Neural progenitor cell (in vitro differentiated cells): ENCODE results near the gene CACNA1C. TPM values are rescaled to one million over a fixed set of nuclear protein-coding genes. Genes with fewer than 3 reads are reported as not detected.

ENCODE experiments used
- DNase-seq: peaks from one replicate; pipeline ENCODE4 v3.0.0-alpha.2; 2016; ENCODE audit warnings: low spot score
- H2AFZ ChIP-seq: fragments of 200-600 bp; sonication (generic); replicated peaks from 2 replicates; pipeline ENCODE4 v1.6.1; 2016; ENCODE audit warnings: antibody characterized with exemption
- H3F3A ChIP-seq: fragments of 200-600 bp; sonication (generic); 2 replicates; pipeline ENCODE4 v1.6.1; 2016; ENCODE audit warnings: antibody characterized with exemption, low read depth
- H3K27ac ChIP-seq: fragments of 200-600 bp; sonication (generic); 2 replicates; pipeline ENCODE4 v1.5.1; 2016; ENCODE audit warnings: mild to moderate bottlenecking
- H3K27me3 ChIP-seq: fragments of 200-600 bp; sonication (generic); 2 replicates; pipeline ENCODE4 v1.6.1; 2016; ENCODE audit warnings: mild to moderate bottlenecking, moderate library complexity
- H3K36me3 ChIP-seq: fragments of 200-600 bp; sonication (generic); 2 replicates; pipeline ENCODE4 v1.5.1; 2016
- H3K4me1 ChIP-seq: fragments of 200-600 bp; sonication (generic); 2 replicates; pipeline ENCODE4 v1.6.1; 2016; ENCODE audit warnings: mixed run types
- H3K4me2 ChIP-seq: fragments of 200-600 bp; sonication (generic); 2 replicates; pipeline ENCODE4 v1.6.1; 2016
- H3K4me3 ChIP-seq: fragments of 200-600 bp; sonication (generic); 2 replicates; pipeline ENCODE4 v1.5.1; 2016
- H3K79me2 ChIP-seq: fragments of 200-600 bp; sonication (generic); 2 replicates; pipeline ENCODE4 v1.6.1; 2016; ENCODE audit warnings: low read depth
- H3K9ac ChIP-seq: fragments of 200-600 bp; sonication (generic); 2 replicates; pipeline ENCODE4 v1.6.1; 2016
- H3K9me3 ChIP-seq: fragments of 200-600 bp; sonication (generic); 2 replicates; pipeline ENCODE4 v1.5.1; 2016; ENCODE audit warnings: low read depth
- H4K20me1 ChIP-seq: fragments of 200-600 bp; sonication (generic); 2 replicates; pipeline ENCODE4 v1.6.1; 2016; ENCODE audit warnings: low read depth
- H3K27ac Mint-ChIP-seq: 3 replicates; pipeline ENCODE4 v1.8.0; 2021; ENCODE audit warnings: mixed read lengths
- H3K27me3 Mint-ChIP-seq: 2 replicates; pipeline ENCODE4 v1.8.0; 2022; ENCODE audit warnings: low read depth, mild to moderate bottlenecking, inconsistent platforms, moderate library complexity, mixed read lengths; ENCODE audit not compliant: insufficient read depth
- H3K36me3 Mint-ChIP-seq: 3 replicates; pipeline ENCODE4 v1.8.0; 2021; ENCODE audit warnings: mixed read lengths
- H3K4me1 Mint-ChIP-seq: 3 replicates; pipeline ENCODE4 v1.8.0; 2021; ENCODE audit warnings: mixed read lengths
- H3K4me3 Mint-ChIP-seq: 3 replicates; pipeline ENCODE4 v1.8.0; 2021; ENCODE audit warnings: mild to moderate bottlenecking, moderate library complexity, mixed read lengths
- H3K9me3 Mint-ChIP-seq: 3 replicates; pipeline ENCODE4 v1.8.0; 2020; ENCODE audit warnings: mixed read lengths
- CTCF ChIP-seq: fragments of 200-600 bp; sonication (generic); IDR thresholded peaks from 2 replicates; pipeline ENCODE4 v1.5.1; 2017; ENCODE audit warnings: antibody characterized with exemption, mild to moderate bottlenecking
- EZH2 ChIP-seq: fragments of 200-600 bp; sonication (generic); IDR thresholded peaks from 2 replicates; pipeline ENCODE4 v1.6.1; 2017; ENCODE audit warnings: antibody characterized with exemption, mild to moderate bottlenecking, moderate library complexity
- EZH2phosphoT487 ChIP-seq: fragments of 200-600 bp; sonication (generic); IDR thresholded peaks from 2 replicates; pipeline ENCODE4 v1.6.1; 2017; ENCODE audit warnings: antibody characterized with exemption
- total RNA-seq: library from RNA; depleted of rRNA; stranded (reverse); fragments of >200 nt; gene quantifications from 2 replicates; pipeline ENCODE4 v1.2.3, GENCODE V29; 2015; ENCODE audit warnings: low replicate concordance

The CACNA1C gene
- total RNA-seq, 1 donor from 2014 or later: 2.7 TPM

DNA sequence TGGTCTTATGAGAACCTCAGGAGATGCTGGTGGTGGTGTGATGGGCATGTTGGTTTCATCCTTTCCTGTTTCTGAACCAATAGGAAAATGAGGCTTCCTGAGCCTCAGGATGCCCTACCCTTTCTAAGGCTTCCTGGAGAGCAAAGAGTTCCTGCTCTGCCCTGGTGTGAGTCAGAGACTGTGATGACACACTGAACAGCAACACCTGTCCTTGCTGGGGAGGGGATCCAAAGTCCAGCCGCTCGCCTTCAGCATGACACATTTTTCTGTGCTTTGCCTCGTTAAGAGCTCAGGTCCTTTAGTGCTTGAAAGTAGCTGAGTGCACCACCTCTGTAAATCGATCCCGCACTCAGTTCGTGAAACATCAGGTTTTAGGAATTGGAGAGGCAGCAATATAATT is 116.0 kb downstream of the CACNA1C start:
- H3K4me1 ChIP-seq: peaks cover 20% of the 10 kb centered on the region
- H3K27me3 Mint-ChIP-seq: peaks cover 7% of the 10 kb centered on the region
- H3K36me3 ChIP-seq: no peaks in the 10 kb centered on the region
- peaks cover 32% of the 10 kb centered on the region for H3K4me1 Mint-ChIP-seq
- no peak overlapping the region for H2AFZ ChIP-seq
- TF ChIP-seq EZH2: no peak
- TF ChIP-seq EZH2phosphoT487: no peak
- no peak for TF ChIP-seq CTCF
- no peak overlapping the region for H3K27ac ChIP-seq
- no peak overlapping the region for H3K4me3 Mint-ChIP-seq
- H3K79me2 ChIP-seq: no peaks in the 10 kb centered on the region
- no peaks in the 10 kb centered on the region for H3K27me3 ChIP-seq
- H3K9me3 Mint-ChIP-seq: peaks cover 18% of the 10 kb centered on the region
- no peaks in the 10 kb centered on the region for H3K9me3 ChIP-seq
- no peak overlapping the region for H3K9ac ChIP-seq
- H3K4me3 ChIP-seq: no peak overlapping the region
- no peaks in the 10 kb centered on the region for H4K20me1 ChIP-seq
- no peak overlapping the region for H3K4me2 ChIP-seq
- H3K27ac Mint-ChIP-seq: no peak overlapping the region
- no peak for DNase-seq
- H3F3A ChIP-seq: no peaks in the 10 kb centered on the region
- H3K36me3 Mint-ChIP-seq: peaks cover 3% of the 10 kb centered on the region

DNA sequence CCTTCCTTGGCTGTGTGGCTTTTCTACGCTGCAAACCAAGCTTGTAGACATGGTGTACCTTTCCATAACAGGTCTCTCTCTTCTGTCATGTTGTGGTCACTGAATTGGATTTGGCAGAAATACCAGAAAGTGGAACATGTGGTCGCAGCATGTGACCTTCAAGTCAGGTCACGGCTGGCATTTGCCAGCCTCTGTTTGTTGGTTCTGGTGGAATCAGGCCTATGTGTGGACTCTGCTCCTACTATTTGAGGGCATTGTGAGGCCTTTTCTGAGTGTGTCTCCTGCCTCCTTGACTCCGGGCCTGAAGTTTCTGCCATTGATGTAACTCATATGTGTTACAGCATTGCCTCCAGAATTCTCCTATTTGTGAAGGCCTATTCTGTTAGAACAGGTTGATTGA is 116.7 kb downstream of the CACNA1C start:
- Mint-ChIP-seq H3K4me3 (no peak overlapping the region), H3K4me1 (peaks cover 32% of the 10 kb centered on the region), H3K36me3 (peaks cover 3% of the 10 kb centered on the region), H3K27ac (no peak overlapping the region), H3K9me3 (peaks cover 18% of the 10 kb centered on the region), H3K27me3 (peaks cover 5% of the 10 kb centered on the region)
- Histone ChIP-seq H3K79me2 (no peaks in the 10 kb centered on the region), H3K27ac (no peak overlapping the region), H3K9ac (no peak overlapping the region), H3K4me3 (no peak overlapping the region), H3K36me3 (no peaks in the 10 kb centered on the region), H4K20me1 (no peaks in the 10 kb centered on the region), H3K27me3 (no peaks in the 10 kb centered on the region), H3K4me2 (no peak overlapping the region), H2AFZ (no peak overlapping the region), H3K4me1 (peaks cover 20% of the 10 kb centered on the region), H3F3A (no peaks in the 10 kb centered on the region), H3K9me3 (no peaks in the 10 kb centered on the region)
- no peak for DNase-seq
- TF ChIP-seq EZH2 (no peak), CTCF (no peak), EZH2phosphoT487 (no peak)

DNA sequence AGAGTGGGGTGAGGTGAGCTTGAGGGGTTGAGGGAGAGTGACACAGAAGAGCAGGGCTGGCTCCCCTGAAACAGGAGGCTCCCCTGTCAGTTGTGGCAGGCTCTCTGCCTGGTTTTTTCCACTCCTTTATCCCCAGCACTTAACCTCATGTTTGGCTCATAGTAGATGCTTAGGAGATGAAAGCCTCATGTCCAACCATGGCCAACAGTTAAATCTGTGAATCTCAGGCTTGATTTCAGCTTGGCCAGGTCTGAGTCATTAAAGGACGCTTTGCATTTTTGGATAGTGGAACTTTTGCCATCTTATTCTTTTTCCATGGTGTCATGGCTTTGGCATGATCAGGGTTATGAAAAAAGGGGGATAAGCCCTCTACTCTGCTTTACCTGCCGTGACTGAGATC is 117.2 kb downstream of the CACNA1C start:
- DNase-seq: no peak
- peaks cover 3% of the 10 kb centered on the region for H3K36me3 Mint-ChIP-seq
- Histone ChIP-seq H4K20me1 (no peaks in the 10 kb centered on the region), H3K4me2 (no peak overlapping the region), H3K9ac (no peak overlapping the region), H3K27me3 (no peaks in the 10 kb centered on the region), H3K4me3 (no peak overlapping the region), H3K9me3 (no peaks in the 10 kb centered on the region), H3K79me2 (no peaks in the 10 kb centered on the region), H3K4me1 (peaks cover 20% of the 10 kb centered on the region), H3K36me3 (no peaks in the 10 kb centered on the region), H3K27ac (no peak overlapping the region), H3F3A (no peaks in the 10 kb centered on the region), H2AFZ (no peak overlapping the region)
- H3K27ac Mint-ChIP-seq: no peak overlapping the region
- TF ChIP-seq EZH2phosphoT487 (no peak), CTCF (no peak), EZH2 (no peak)
- H3K4me1 Mint-ChIP-seq: peaks cover 32% of the 10 kb centered on the region
- peaks cover 18% of the 10 kb centered on the region for H3K9me3 Mint-ChIP-seq
- peaks cover 5% of the 10 kb centered on the region for H3K27me3 Mint-ChIP-seq
- H3K4me3 Mint-ChIP-seq: no peak overlapping the region
